Uterus (tissue), 2 donors: ENCODE data around the gene PDK2.

ENCODE experiments used
- POLR2A ChIP-seq, 2 donors: fragments of 450-650 bp; IDR thresholded peaks; one replicate each; pipeline ENCODE4 v1.6.1; 2016; ENCODE audit warnings: antibody characterized with exemption in 2 of 2, mild to moderate bottlenecking in 1 of 2, moderate library complexity in 1 of 2
- TF ChIP-seq, protein P1 (sequence below), 4 experiments: fragments of 200-600 bp in 2 of 4; fragments of 450-650 bp in 2 of 4; sonication (generic) in 2 of 4; IDR thresholded peaks; one replicate each; pipeline ENCODE4 v1.5.1; 2016 to 2019; ENCODE audit warnings: antibody characterized with exemption in 4 of 4, mild to moderate bottlenecking in 2 of 4, moderate library complexity in 1 of 4

DNA sequence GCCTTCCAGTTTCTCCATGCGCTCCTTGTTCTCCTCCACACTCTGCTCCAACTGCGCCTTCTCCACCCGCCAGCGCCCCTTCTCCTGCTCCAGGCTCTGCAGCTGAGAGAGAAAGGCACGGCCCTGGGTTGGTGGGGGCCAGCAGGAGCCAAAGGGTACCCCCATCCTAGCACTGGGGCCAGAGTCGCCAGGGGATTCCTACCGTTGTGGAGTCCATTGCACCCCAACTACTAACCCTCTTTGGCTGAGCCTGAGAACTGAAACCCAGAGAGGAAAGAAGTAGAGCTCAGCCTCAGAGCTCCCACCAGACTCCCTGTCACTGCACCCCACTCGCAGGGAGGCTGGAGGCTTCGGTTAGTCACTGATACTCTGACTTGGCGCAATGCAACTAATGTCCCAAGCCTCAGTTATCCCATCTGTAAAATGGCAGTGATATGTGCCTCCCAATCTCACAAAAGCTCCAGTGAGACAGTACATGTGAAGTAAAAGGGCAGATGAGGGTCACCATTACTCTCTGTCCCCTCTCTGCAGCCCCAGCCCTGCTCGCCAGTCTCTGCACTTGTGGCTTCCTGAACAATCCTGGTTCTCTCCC, 41.0 kb downstream of the PDK2 start:
- TF ChIP-seq, protein P1, sequence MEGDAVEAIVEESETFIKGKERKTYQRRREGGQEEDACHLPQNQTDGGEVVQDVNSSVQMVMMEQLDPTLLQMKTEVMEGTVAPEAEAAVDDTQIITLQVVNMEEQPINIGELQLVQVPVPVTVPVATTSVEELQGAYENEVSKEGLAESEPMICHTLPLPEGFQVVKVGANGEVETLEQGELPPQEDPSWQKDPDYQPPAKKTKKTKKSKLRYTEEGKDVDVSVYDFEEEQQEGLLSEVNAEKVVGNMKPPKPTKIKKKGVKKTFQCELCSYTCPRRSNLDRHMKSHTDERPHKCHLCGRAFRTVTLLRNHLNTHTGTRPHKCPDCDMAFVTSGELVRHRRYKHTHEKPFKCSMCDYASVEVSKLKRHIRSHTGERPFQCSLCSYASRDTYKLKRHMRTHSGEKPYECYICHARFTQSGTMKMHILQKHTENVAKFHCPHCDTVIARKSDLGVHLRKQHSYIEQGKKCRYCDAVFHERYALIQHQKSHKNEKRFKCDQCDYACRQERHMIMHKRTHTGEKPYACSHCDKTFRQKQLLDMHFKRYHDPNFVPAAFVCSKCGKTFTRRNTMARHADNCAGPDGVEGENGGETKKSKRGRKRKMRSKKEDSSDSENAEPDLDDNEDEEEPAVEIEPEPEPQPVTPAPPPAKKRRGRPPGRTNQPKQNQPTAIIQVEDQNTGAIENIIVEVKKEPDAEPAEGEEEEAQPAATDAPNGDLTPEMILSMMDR (IDR thresholded peaks at IDR 0.05), result no peak
- TF ChIP-seq POLR2A (IDR thresholded peaks at IDR 0.05), result no peak
